NCI-H1092 (cell line): ENCODE measurements around the gene HOXC13.

Experiments
- DNase-seq: peaks from one replicate; lab custom pipeline; 2025; lab: John Stamatoyannopoulos, UW

HOXC13 gene

GRCh38 chr12:53939141-53940108, 794 bp downstream of the HOXC13 start:
- DNase-seq: no peak

- DNase-seq: no peak
These were observed 1.9 kb downstream of the HOXC13 start for GRCh38 chr12:53940443-53941014.

- no peak for DNase-seq
These were observed 2.6 kb downstream of the HOXC13 start for GRCh38 chr12:53941187-53941586.

- no peak for DNase-seq
These were observed 3.1 kb downstream of the HOXC13 start for GRCh38 chr12:53941750-53942149.

- DNase-seq: no peak
These were observed 3.9 kb downstream of the HOXC13 start for GRCh38 chr12:53942467-53942997.

GRCh38 chr12:53944209-53944608, 5.6 kb downstream of the HOXC13 start:
- no peak for DNase-seq

GRCh38 chr12:53944907-53945847, 6.5 kb downstream of the HOXC13 start:
- DNase-seq: no peak

- DNase-seq: no peak
These were observed 9.1 kb downstream of the HOXC13 start for GRCh38 chr12:53947743-53948142.

GRCh38 chr12:53948650-53949593, 10.3 kb downstream of the HOXC13 start:
- no peak for DNase-seq

GRCh38 chr12:53949631-53950436, 11.2 kb downstream of the HOXC13 start:
- DNase-seq: peak; percentile 46

- DNase-seq: no peak
These were observed 11.8 kb downstream of the HOXC13 start for GRCh38 chr12:53950437-53950773.

GRCh38 chr12:53950789-53951576, 12.4 kb downstream of the HOXC13 start:
- DNase-seq: no peak

GRCh38 chr12:53951577-53952334, 13.1 kb downstream of the HOXC13 start:
- no peak for DNase-seq

- DNase-seq: no peak
These were observed 13.7 kb downstream of the HOXC13 start for GRCh38 chr12:53952335-53952694.

GRCh38 chr12:53952871-53953734, 14.5 kb downstream of the HOXC13 start:
- no peak for DNase-seq

GRCh38 chr12:53953831-53954693, 15.4 kb downstream of the HOXC13 start:
- DNase-seq: no peak

- DNase-seq: no peak
These were observed 16.0 kb downstream of the HOXC13 start, which contains the start of gene HOXC12 for GRCh38 chr12:53954694-53955035. Gene HOXC12, plus strand, starts transcription at chr12:53954903. Its CDS starts 27 bp downstream, at chr12:53954930.
